GM19238 (cell line): ENCODE measurements around the gene SPINT2.
"Not testable (repeated sequence)": the region's sequence is repeated elsewhere in the genome, so short reads cannot be mapped to it uniquely, and the experiment has no call there.

Experiments used
- DNase-seq: peaks from one replicate; pipeline ENCODE4 v3.0.0; 2011; ENCODE audit warnings: low spot score; ENCODE audit not compliant: insufficient read length

Gene SPINT2

GRCh38 chr19:38239816-38240215 is 24.6 kb upstream of the SPINT2 start:
- DNase-seq: no peak

GRCh38 chr19:38243279-38243673 is 21.1 kb upstream of the SPINT2 start:
- no peak for DNase-seq

- DNase-seq: no peak
Observed at GRCh38 chr19:38245826-38246498, 18.4 kb upstream of the SPINT2 start.

GRCh38 chr19:38247126-38247525 is 17.2 kb upstream of the SPINT2 start:
- DNase-seq: no peak

- DNase-seq: no peak
Observed at GRCh38 chr19:38247734-38248268, 16.6 kb upstream of the SPINT2 start.

- no peak for DNase-seq
Observed at GRCh38 chr19:38248421-38248820, 16.0 kb upstream of the SPINT2 start.

GRCh38 chr19:38250428-38250820 is 13.9 kb upstream of the SPINT2 start:
- DNase-seq: no peak

GRCh38 chr19:38250821-38251563 is 13.4 kb upstream of the SPINT2 start:
- no peak for DNase-seq

GRCh38 chr19:38251564-38252051 is 12.8 kb upstream of the SPINT2 start:
- DNase-seq: no peak

- no peak for DNase-seq
Observed at GRCh38 chr19:38252385-38252784, 12.0 kb upstream of the SPINT2 start.

- DNase-seq: no peak
Observed at GRCh38 chr19:38252941-38253691, 11.3 kb upstream of the SPINT2 start.

- no peak for DNase-seq
Observed at GRCh38 chr19:38253788-38254187, 10.6 kb upstream of the SPINT2 start.

- no peak for DNase-seq
Observed at GRCh38 chr19:38255383-38256014, 8.9 kb upstream of the SPINT2 start.

- not testable (repeated sequence) for DNase-seq
Observed at GRCh38 chr19:38261942-38262341, 2.4 kb upstream of the SPINT2 start.

GRCh38 chr19:38262585-38263268 is 1.6 kb upstream of the SPINT2 start:
- DNase-seq: no peak

- peak; percentile 53 for DNase-seq
Observed at GRCh38 chr19:38263689-38264485, 486 bp upstream of the SPINT2 start.

- no peak for DNase-seq
Observed at GRCh38 chr19:38265213-38265861, 964 bp downstream of the SPINT2 start.

GRCh38 chr19:38265921-38266429 is 1.6 kb downstream of the SPINT2 start:
- no peak for DNase-seq

- no peak for DNase-seq
Observed at GRCh38 chr19:38266981-38267597, 2.7 kb downstream of the SPINT2 start.
